DOHH2 (cell line): ENCODE measurements around the gene AUH.

Source experiments
- CTCF ChIP-seq: fragments of 200-600 bp; sonication (generic); IDR thresholded peaks from one replicate; pipeline ENCODE4 v1.5.1; 2014; ENCODE audit warnings: antibody characterized with exemption, mild to moderate bottlenecking, low read depth, low read length; ENCODE audit not compliant: poor library complexity, severe bottlenecking
- EZH2phosphoT487 ChIP-seq: fragments of 200-600 bp; sonication (generic); IDR thresholded peaks from 2 replicates; pipeline ENCODE4 v1.6.1; 2017; ENCODE audit warnings: borderline replicate concordance, mild to moderate bottlenecking, antibody characterized with exemption, low read length, moderate library complexity, mixed read lengths

- TF ChIP-seq CTCF, result no peak
- TF ChIP-seq EZH2phosphoT487, result no peak
These were observed 413 bp upstream of the AUH start for GRCh38 chr9:91362051-91362611.
